Measurements from ENCODE around the gene FBXO28.

Gene FBXO28

DNA sequence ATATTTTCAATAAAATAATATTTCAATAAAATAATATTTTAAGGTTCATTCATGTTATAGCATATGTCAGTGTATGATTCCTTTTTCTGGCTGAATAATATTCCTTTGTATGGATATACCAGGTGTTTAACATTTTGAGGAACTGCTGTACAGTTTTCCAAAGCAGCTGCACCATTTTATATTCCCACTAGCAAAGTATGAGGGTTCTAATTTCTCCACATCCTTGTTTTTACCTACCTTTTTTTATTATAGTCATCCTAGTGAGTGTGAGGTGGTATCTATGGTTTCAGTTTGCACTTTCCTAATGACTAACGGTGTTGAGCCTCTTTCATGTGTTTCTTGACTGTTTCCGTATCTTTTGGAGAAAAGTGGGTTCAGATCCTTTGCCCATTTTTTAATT is 74.4 kb downstream of the FBXO28 start:
- TF ChIP-seq, protein P1, sequence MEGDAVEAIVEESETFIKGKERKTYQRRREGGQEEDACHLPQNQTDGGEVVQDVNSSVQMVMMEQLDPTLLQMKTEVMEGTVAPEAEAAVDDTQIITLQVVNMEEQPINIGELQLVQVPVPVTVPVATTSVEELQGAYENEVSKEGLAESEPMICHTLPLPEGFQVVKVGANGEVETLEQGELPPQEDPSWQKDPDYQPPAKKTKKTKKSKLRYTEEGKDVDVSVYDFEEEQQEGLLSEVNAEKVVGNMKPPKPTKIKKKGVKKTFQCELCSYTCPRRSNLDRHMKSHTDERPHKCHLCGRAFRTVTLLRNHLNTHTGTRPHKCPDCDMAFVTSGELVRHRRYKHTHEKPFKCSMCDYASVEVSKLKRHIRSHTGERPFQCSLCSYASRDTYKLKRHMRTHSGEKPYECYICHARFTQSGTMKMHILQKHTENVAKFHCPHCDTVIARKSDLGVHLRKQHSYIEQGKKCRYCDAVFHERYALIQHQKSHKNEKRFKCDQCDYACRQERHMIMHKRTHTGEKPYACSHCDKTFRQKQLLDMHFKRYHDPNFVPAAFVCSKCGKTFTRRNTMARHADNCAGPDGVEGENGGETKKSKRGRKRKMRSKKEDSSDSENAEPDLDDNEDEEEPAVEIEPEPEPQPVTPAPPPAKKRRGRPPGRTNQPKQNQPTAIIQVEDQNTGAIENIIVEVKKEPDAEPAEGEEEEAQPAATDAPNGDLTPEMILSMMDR (IDR thresholded peaks at IDR 0.05) = no peak
- H3K9me3 ChIP-seq = no peaks in the 10 kb centered on the region
- H3K36me3 ChIP-seq = peaks cover 46% of the 10 kb centered on the region
- peaks cover 49 to 57% of the 10 kb centered on the region in 2 experiments for H3K4me1 ChIP-seq (ENCODE audit: control insufficient read depth in 1 of 2, insufficient read depth in 1 of 2, low read depth in 1 of 2, low read length in 1 of 2)
- no peak overlapping the region for H3K27ac ChIP-seq
- H3K4me3 ChIP-seq (ENCODE audit: low read depth in 1 of 2, low read length in 1 of 2) = no peak overlapping the region
- H3K27me3 ChIP-seq = no peaks in the 10 kb centered on the region

DNA sequence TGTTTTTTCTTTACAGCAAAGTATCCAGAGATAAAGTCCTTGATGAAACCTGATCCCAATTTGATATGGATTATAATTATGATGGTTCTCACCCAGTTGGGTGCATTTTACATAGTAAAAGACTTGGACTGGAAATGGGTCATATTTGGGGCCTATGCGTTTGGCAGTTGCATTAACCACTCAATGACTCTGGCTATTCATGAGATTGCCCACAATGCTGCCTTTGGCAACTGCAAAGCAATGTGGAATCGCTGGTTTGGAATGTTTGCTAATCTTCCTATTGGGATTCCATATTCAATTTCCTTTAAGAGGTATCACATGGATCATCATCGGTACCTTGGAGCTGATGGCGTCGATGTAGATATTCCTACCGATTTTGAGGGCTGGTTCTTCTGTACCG is 75.7 kb downstream of the FBXO28 start:
- TF ChIP-seq, protein P1 (IDR thresholded peaks at IDR 0.05) = no peak
- Histone ChIP-seq H3K9me3 (no peaks in the 10 kb centered on the region), H3K27me3 (no peaks in the 10 kb centered on the region), H3K27ac (peak overlapping the region; percentile 44), H3K4me3 (ENCODE audit: low read depth in 1 of 2, low read length in 1 of 2) (no peak overlapping the region), H3K36me3 (peaks cover 59% of the 10 kb centered on the region), H3K4me1 (ENCODE audit: control insufficient read depth in 1 of 2, insufficient read depth in 1 of 2, low read depth in 1 of 2, low read length in 1 of 2) (peaks cover 41 to 47% of the 10 kb centered on the region in 2 experiments)

DNA sequence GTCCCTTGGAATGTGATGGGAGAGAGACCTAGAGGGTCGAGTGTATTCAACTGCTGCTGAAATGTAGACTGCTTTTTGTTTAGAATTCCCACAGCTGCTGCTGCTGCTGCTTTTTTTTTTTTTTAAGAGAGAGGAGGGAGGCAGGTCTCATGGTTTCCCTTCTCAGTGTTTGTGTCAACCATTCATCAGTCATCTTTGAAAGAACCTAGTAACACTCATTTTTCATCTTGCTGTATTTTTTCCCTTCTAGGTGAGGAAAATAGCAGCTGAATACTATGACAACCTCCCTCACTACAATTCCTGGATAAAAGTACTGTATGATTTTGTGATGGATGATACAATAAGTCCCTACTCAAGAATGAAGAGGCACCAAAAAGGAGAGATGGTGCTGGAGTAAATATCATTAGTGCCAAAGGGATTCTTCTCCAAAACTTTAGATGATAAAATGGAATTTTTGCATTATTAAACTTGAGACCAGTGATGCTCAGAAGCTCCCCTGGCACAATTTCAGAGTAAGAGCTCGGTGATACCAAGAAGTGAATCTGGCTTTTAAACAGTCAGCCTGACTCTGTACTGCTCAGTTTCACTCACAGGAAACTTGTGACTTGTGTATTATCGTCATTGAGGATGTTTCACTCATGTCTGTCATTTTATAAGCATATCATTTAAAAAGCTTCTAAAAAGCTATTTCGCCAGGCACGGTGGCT is 78.3 kb downstream of the FBXO28 start:
- Histone ChIP-seq H3K27me3 (no peaks in the 10 kb centered on the region), H3K36me3 (peaks cover 54% of the 10 kb centered on the region), H3K27ac (no peak overlapping the region), H3K4me3 (ENCODE audit: low read depth in 1 of 2, low read length in 1 of 2) (no peak overlapping the region), H3K9me3 (no peaks in the 10 kb centered on the region), H3K4me1 (ENCODE audit: control insufficient read depth in 1 of 2, insufficient read depth in 1 of 2, low read depth in 1 of 2, low read length in 1 of 2) (peaks cover 24 to 26% of the 10 kb centered on the region in 2 experiments)
- TF ChIP-seq, protein P1 (IDR thresholded peaks at IDR 0.05) = no peak

DNA sequence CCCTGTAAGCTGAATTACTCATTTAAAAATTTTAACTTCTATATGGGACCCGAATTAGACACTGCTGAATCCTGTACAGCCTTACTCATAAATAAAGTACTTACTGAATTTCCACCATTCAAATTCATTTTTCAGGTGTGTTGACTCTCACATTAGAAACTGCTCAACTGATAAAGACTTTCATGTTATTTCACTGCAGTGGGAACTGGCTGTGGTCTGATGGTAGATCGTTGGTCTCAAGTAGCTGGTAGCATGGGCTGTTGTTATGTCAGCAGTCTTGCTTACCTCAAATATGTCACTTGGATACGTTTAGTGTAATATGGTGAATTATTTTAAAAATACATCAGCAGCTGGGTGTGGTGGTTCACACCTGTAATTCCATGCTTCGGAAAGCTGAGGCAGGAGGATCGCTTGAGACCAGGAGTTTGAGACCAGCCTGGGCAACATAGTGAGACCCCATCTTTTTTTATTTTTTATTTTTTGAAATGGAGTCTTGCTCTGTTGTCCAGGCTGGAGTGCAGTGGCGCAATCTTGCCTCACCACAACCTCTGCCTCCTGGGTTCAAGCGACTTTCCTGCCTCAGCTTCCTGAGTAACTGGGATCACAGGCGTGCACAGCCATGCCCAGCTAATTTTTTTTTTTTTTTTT is 79.5 kb downstream of the FBXO28 start:
- no peaks in the 10 kb centered on the region for H3K9me3 ChIP-seq
- H3K4me3 ChIP-seq (ENCODE audit: low read depth in 1 of 2, low read length in 1 of 2) = no peak overlapping the region
- no peak overlapping the region for H3K27ac ChIP-seq
- TF ChIP-seq, protein P1 (IDR thresholded peaks at IDR 0.05) = no peak
- H3K27me3 ChIP-seq = no peaks in the 10 kb centered on the region
- peaks cover 54% of the 10 kb centered on the region for H3K36me3 ChIP-seq
- H3K4me1 ChIP-seq (ENCODE audit: control insufficient read depth in 1 of 2, insufficient read depth in 1 of 2, low read depth in 1 of 2, low read length in 1 of 2) = peaks cover 16% of the 10 kb centered on the region in 2 experiments

DNA sequence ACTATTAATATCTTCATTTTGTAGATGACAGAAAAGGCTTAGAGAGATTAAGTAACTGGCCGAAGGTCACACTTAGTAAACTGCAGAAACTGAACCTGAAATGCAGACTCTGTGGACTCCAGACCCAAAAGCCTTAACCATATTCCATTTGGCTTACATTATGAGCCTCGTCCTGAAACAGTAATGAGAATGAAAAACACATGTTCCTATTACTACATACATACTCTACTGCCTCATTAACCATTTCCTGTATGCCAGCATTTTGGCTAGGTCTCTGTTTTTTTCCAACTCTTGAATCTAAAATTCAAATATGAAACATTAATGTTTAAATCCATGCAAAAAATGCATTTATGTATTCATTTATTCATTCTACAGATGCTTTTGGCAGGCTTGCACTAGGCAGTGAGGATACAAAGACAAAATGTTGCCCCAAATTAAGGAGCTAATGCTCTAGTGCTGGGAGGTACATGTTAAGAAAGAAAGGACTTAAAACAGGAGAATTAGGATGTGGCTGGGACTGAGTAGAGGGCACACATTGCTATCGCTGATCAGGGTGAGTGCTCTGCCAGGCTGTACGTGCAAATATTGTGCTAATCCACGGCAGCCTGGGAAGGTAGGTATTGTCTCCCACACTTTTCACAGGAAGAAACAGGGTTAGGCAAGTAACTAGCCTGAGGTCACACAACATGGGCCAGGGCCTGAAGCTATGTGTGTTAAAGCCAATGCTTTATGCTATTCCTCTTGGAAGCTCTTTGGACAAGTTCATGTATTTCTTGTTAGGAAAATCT is 83.1 kb downstream of the FBXO28 start:
- H3K4me3 ChIP-seq (ENCODE audit: low read depth in 1 of 2, low read length in 1 of 2) = no peak overlapping the region
- no peaks in the 10 kb centered on the region for H3K9me3 ChIP-seq
- peaks cover 3 to 4% of the 10 kb centered on the region in 2 experiments for H3K4me1 ChIP-seq (ENCODE audit: control insufficient read depth in 1 of 2, insufficient read depth in 1 of 2, low read depth in 1 of 2, low read length in 1 of 2)
- peaks cover 34% of the 10 kb centered on the region for H3K36me3 ChIP-seq
- TF ChIP-seq, protein P1 (IDR thresholded peaks at IDR 0.05) = no peak
- no peaks in the 10 kb centered on the region for H3K27me3 ChIP-seq
- peak overlapping the region; percentile 66 for H3K27ac ChIP-seq

Measured in neutrophil (primary cell).